ENCODE results near the gene GLP2R. TPM values are rescaled to one million over a fixed set of nuclear protein-coding genes. Genes with fewer than 3 reads are reported as not detected.

Gene GLP2R
- total RNA-seq, 1 experiment from 2014 or later, result 0.08 TPM

GRCh38 chr17:9811086-9811485, 14.6 kb upstream of the GLP2R start:
- TF ChIP-seq REST (IDR thresholded peaks at IDR 0.05; ENCODE audit: insufficient read depth in 1 of 2, low read depth in 2 of 2, low read length in 1 of 2) (no peak), TCF7L2 (IDR thresholded peaks at IDR 0.05; ENCODE audit: low read depth, low read length) (no peak)
- intact Hi-C loops (cut with micrococcal nuclease; ENCODE audit: unreplicated experiment) (no loop called here), in situ Hi-C loops (cut with HindIII; ENCODE audit: low pct_unique_long_range_greater_than_20kb, low sequenced_read_pairs) (no loop called here)
- Histone ChIP-seq H3K4me3 (ENCODE audit: low read depth in 2 of 2, low read length in 2 of 2) (no peak overlapping the region), H3K27me3 (ENCODE audit: control insufficient read depth, insufficient read depth, low read length) (no peaks in the 10 kb centered on the region), H3K27ac (ENCODE audit: low read length) (no peak overlapping the region), H3K9me3 (ENCODE audit: control insufficient read depth, insufficient read depth, low read depth, low read length) (no peaks in the 10 kb centered on the region), H3K4me1 (ENCODE audit: control insufficient read depth, insufficient read depth, low read length) (no peaks in the 10 kb centered on the region), H3K36me3 (ENCODE audit: control insufficient read depth, insufficient read depth, low read length) (no peaks in the 10 kb centered on the region)
- DNase-seq (ENCODE audit: low read depth, low spot score) (no peak), ATAC-seq (no peak)
- POLR2A ChIA-PET, result no interaction called here
- BruUV-seq (replicated peaks), result no TSS peak
- CTCF ChIA-PET, result no interaction called here

- no TSS peak for BruUV-seq (replicated peaks)
- no peaks in the 10 kb centered on the region for H3K4me1 ChIP-seq (ENCODE audit: control insufficient read depth, insufficient read depth, low read length)
- DNase-seq (ENCODE audit: low read depth, low spot score) (no peak), ATAC-seq (no peak)
- H3K9me3 ChIP-seq (ENCODE audit: control insufficient read depth, insufficient read depth, low read depth, low read length), result no peaks in the 10 kb centered on the region
- ChIA-PET CTCF (no interaction called here), POLR2A (no interaction called here)
- TF ChIP-seq POLR2AphosphoS5 (IDR thresholded peaks at IDR 0.05; ENCODE audit: low read depth, low read length) (no peak), CTCF (IDR thresholded peaks at IDR 0.05) (no peak), REST (IDR thresholded peaks at IDR 0.05; ENCODE audit: insufficient read depth in 1 of 2, low read depth in 2 of 2, low read length in 1 of 2) (no peak), SIN3A (IDR thresholded peaks at IDR 0.05; ENCODE audit: borderline replicate concordance, insufficient read depth, low read depth, low read length) (no peak), TCF7L2 (IDR thresholded peaks at IDR 0.05; ENCODE audit: low read depth, low read length) (no peak)
- no peaks in the 10 kb centered on the region for H3K27me3 ChIP-seq (ENCODE audit: control insufficient read depth, insufficient read depth, low read length)
- in situ Hi-C loops (cut with HindIII; ENCODE audit: low pct_unique_long_range_greater_than_20kb, low sequenced_read_pairs) (no loop called here), intact Hi-C loops (cut with micrococcal nuclease; ENCODE audit: unreplicated experiment) (no loop called here)
- H3K36me3 ChIP-seq (ENCODE audit: control insufficient read depth, insufficient read depth, low read length), result no peaks in the 10 kb centered on the region
- H3K4me3 ChIP-seq (ENCODE audit: low read depth in 2 of 2, low read length in 2 of 2), result no peak overlapping the region
- no peak overlapping the region for H3K27ac ChIP-seq (ENCODE audit: low read length)
Observed at GRCh38 chr17:9811537-9811936, 14.2 kb upstream of the GLP2R start.

Measured in Panc1 (cell line).